ENCODE measurements around the gene NR6A1.
A peak's percentile ranks its signal among the peaks of the same experiment; 100 is the strongest.
"Not testable (repeated sequence)": the region's sequence is repeated elsewhere in the genome, so short reads cannot be mapped to it uniquely, and the experiment has no call there.

NR6A1 gene

GRCh38 chr9:124749781-124750180 lies 21.3 kb downstream of the NR6A1 start:
- H3K36me3 ChIP-seq (ENCODE audit: insufficient read depth, low read length) = no peaks in the 10 kb centered on the region
- H3K4me3 ChIP-seq (ENCODE audit: low read length) = no peak overlapping the region
- H3K9me3 ChIP-seq (replicated peaks; ENCODE audit: low read length) = no peaks in the 10 kb centered on the region
- H3K9ac ChIP-seq (ENCODE audit: low read depth, low read length) = no peak overlapping the region
- H3K27me3 ChIP-seq (ENCODE audit: control insufficient read depth, insufficient read depth, low read length) = peaks cover 1% of the 10 kb centered on the region
- H3K4me2 ChIP-seq (ENCODE audit: low read length) = no peak overlapping the region
- peaks cover 12% of the 10 kb centered on the region for H3K4me1 ChIP-seq (ENCODE audit: control insufficient read depth, insufficient read depth, low read length)

GRCh38 chr9:124749284-124749683 lies 21.8 kb downstream of the NR6A1 start:
- Histone ChIP-seq H3K4me3 (ENCODE audit: low read length) (no peak overlapping the region), H3K4me1 (ENCODE audit: control insufficient read depth, insufficient read depth, low read length) (peaks cover 12% of the 10 kb centered on the region), H3K9ac (ENCODE audit: low read depth, low read length) (no peak overlapping the region), H3K9me3 (replicated peaks; ENCODE audit: low read length) (no peaks in the 10 kb centered on the region), H3K36me3 (ENCODE audit: insufficient read depth, low read length) (no peaks in the 10 kb centered on the region), H3K4me2 (ENCODE audit: low read length) (no peak overlapping the region), H3K27me3 (ENCODE audit: control insufficient read depth, insufficient read depth, low read length) (no peaks in the 10 kb centered on the region)

- Histone ChIP-seq H3K4me3 (ENCODE audit: low read length) (no peak overlapping the region), H3K9me3 (replicated peaks; ENCODE audit: low read length) (no peaks in the 10 kb centered on the region), H3K36me3 (ENCODE audit: insufficient read depth, low read length) (no peaks in the 10 kb centered on the region), H3K4me1 (ENCODE audit: control insufficient read depth, insufficient read depth, low read length) (no peaks in the 10 kb centered on the region), H3K4me2 (ENCODE audit: low read length) (no peak overlapping the region), H3K27me3 (ENCODE audit: control insufficient read depth, insufficient read depth, low read length) (no peaks in the 10 kb centered on the region), H3K9ac (ENCODE audit: low read depth, low read length) (no peak overlapping the region)
These were observed 24.0 kb downstream of the NR6A1 start for GRCh38 chr9:124747065-124747464.

- H3K4me3 ChIP-seq (ENCODE audit: low read length) = no peak overlapping the region
- no peaks in the 10 kb centered on the region for H3K36me3 ChIP-seq (ENCODE audit: insufficient read depth, low read length)
- no peak overlapping the region for H3K9ac ChIP-seq (ENCODE audit: low read depth, low read length)
- H3K27me3 ChIP-seq (ENCODE audit: control insufficient read depth, insufficient read depth, low read length) = no peaks in the 10 kb centered on the region
- H3K4me1 ChIP-seq (ENCODE audit: control insufficient read depth, insufficient read depth, low read length) = no peaks in the 10 kb centered on the region
- H3K4me2 ChIP-seq (ENCODE audit: low read length) = no peak overlapping the region
- no peaks in the 10 kb centered on the region for H3K9me3 ChIP-seq (replicated peaks; ENCODE audit: low read length)
These were observed 27.3 kb downstream of the NR6A1 start for GRCh38 chr9:124743686-124744348.

GRCh38 chr9:124742940-124743339 lies 28.2 kb downstream of the NR6A1 start:
- H3K4me1 ChIP-seq (ENCODE audit: control insufficient read depth, insufficient read depth, low read length) = no peaks in the 10 kb centered on the region
- H3K36me3 ChIP-seq (ENCODE audit: insufficient read depth, low read length) = no peaks in the 10 kb centered on the region
- no peak overlapping the region for H3K9ac ChIP-seq (ENCODE audit: low read depth, low read length)
- H3K4me2 ChIP-seq (ENCODE audit: low read length) = no peak overlapping the region
- H3K27me3 ChIP-seq (ENCODE audit: control insufficient read depth, insufficient read depth, low read length) = no peaks in the 10 kb centered on the region
- H3K9me3 ChIP-seq (replicated peaks; ENCODE audit: low read length) = no peaks in the 10 kb centered on the region
- H3K4me3 ChIP-seq (ENCODE audit: low read length) = no peak overlapping the region

GRCh38 chr9:124741662-124742061 lies 29.4 kb downstream of the NR6A1 start:
- Histone ChIP-seq H3K4me3 (ENCODE audit: low read length) (no peak overlapping the region), H3K9ac (ENCODE audit: low read depth, low read length) (no peak overlapping the region), H3K9me3 (replicated peaks; ENCODE audit: low read length) (no peaks in the 10 kb centered on the region), H3K36me3 (ENCODE audit: insufficient read depth, low read length) (no peaks in the 10 kb centered on the region), H3K27me3 (ENCODE audit: control insufficient read depth, insufficient read depth, low read length) (no peaks in the 10 kb centered on the region), H3K4me1 (ENCODE audit: control insufficient read depth, insufficient read depth, low read length) (no peaks in the 10 kb centered on the region), H3K4me2 (ENCODE audit: low read length) (no peak overlapping the region)

GRCh38 chr9:124741149-124741548 lies 30.0 kb downstream of the NR6A1 start:
- Histone ChIP-seq H3K36me3 (ENCODE audit: insufficient read depth, low read length) (no peaks in the 10 kb centered on the region), H3K9me3 (replicated peaks; ENCODE audit: low read length) (no peaks in the 10 kb centered on the region), H3K27me3 (ENCODE audit: control insufficient read depth, insufficient read depth, low read length) (no peaks in the 10 kb centered on the region)

GRCh38 chr9:124739360-124739759 lies 31.8 kb downstream of the NR6A1 start:
- H3K4me3 ChIP-seq (ENCODE audit: low read length) = no peak overlapping the region
- H3K27me3 ChIP-seq (ENCODE audit: control insufficient read depth, insufficient read depth, low read length) = no peaks in the 10 kb centered on the region
- H3K4me2 ChIP-seq (ENCODE audit: low read length) = no peak overlapping the region
- no peak overlapping the region for H3K9ac ChIP-seq (ENCODE audit: low read depth, low read length)
- H3K36me3 ChIP-seq (ENCODE audit: insufficient read depth, low read length) = no peaks in the 10 kb centered on the region
- peaks cover 11% of the 10 kb centered on the region for H3K4me1 ChIP-seq (ENCODE audit: control insufficient read depth, insufficient read depth, low read length)
- H3K9me3 ChIP-seq (replicated peaks; ENCODE audit: low read length) = no peaks in the 10 kb centered on the region

More at GRCh38 chr9:124741149-124741548, 30.0 kb downstream of the NR6A1 start:
- Histone ChIP-seq H3K4me2 (ENCODE audit: low read length) (no peak overlapping the region), H3K4me1 (ENCODE audit: control insufficient read depth, insufficient read depth, low read length) (no peaks in the 10 kb centered on the region), H3K9ac (ENCODE audit: low read depth, low read length) (no peak overlapping the region), H3K4me3 (ENCODE audit: low read length) (no peak overlapping the region)

- not testable (repeated sequence) for H3K4me3 ChIP-seq (ENCODE audit: low read length); H3K9me3 ChIP-seq (replicated peaks; ENCODE audit: low read length); H3K4me2 ChIP-seq (ENCODE audit: low read length); H3K36me3 ChIP-seq (ENCODE audit: insufficient read depth, low read length); H3K27me3 ChIP-seq (ENCODE audit: control insufficient read depth, insufficient read depth, low read length); H3K9ac ChIP-seq (ENCODE audit: low read depth, low read length)
- peaks cover 11% of the 10 kb centered on the region for H3K4me1 ChIP-seq (ENCODE audit: control insufficient read depth, insufficient read depth, low read length)
These were observed 33.0 kb downstream of the NR6A1 start for GRCh38 chr9:124738075-124738474.

- Histone ChIP-seq H3K9ac (ENCODE audit: low read depth, low read length) (no peak overlapping the region), H3K4me2 (ENCODE audit: low read length) (peak overlapping the region; percentile 8), H3K4me1 (ENCODE audit: control insufficient read depth, insufficient read depth, low read length) (peaks cover 11% of the 10 kb centered on the region), H3K9me3 (replicated peaks; ENCODE audit: low read length) (no peaks in the 10 kb centered on the region), H3K4me3 (ENCODE audit: low read length) (no peak overlapping the region), H3K36me3 (ENCODE audit: insufficient read depth, low read length) (no peaks in the 10 kb centered on the region), H3K27me3 (ENCODE audit: control insufficient read depth, insufficient read depth, low read length) (no peaks in the 10 kb centered on the region)
These were observed 36.0 kb downstream of the NR6A1 start for GRCh38 chr9:124735121-124735520.

- peak overlapping the region; percentile 8 for H3K4me2 ChIP-seq (ENCODE audit: low read length)
These were observed 36.4 kb downstream of the NR6A1 start for GRCh38 chr9:124734741-124735083.

GRCh38 chr9:124733964-124734740 lies 37.0 kb downstream of the NR6A1 start:
- no peak overlapping the region for H3K9ac ChIP-seq (ENCODE audit: low read depth, low read length)
- H3K4me1 ChIP-seq (ENCODE audit: control insufficient read depth, insufficient read depth, low read length) = peaks cover 11% of the 10 kb centered on the region
- H3K9me3 ChIP-seq (replicated peaks; ENCODE audit: low read length) = no peaks in the 10 kb centered on the region
- no peaks in the 10 kb centered on the region for H3K27me3 ChIP-seq (ENCODE audit: control insufficient read depth, insufficient read depth, low read length)
- H3K36me3 ChIP-seq (ENCODE audit: insufficient read depth, low read length) = no peaks in the 10 kb centered on the region
- H3K4me3 ChIP-seq (ENCODE audit: low read length) = no peak overlapping the region
- H3K4me2 ChIP-seq (ENCODE audit: low read length) = no peak overlapping the region

More at GRCh38 chr9:124734741-124735083, 36.4 kb downstream of the NR6A1 start:
- H3K27me3 ChIP-seq (ENCODE audit: control insufficient read depth, insufficient read depth, low read length); H3K36me3 ChIP-seq (ENCODE audit: insufficient read depth, low read length); H3K9me3 ChIP-seq (replicated peaks; ENCODE audit: low read length); H3K9ac ChIP-seq (ENCODE audit: low read depth, low read length); H3K4me3 ChIP-seq (ENCODE audit: low read length): not testable (repeated sequence)
- peaks cover 11% of the 10 kb centered on the region for H3K4me1 ChIP-seq (ENCODE audit: control insufficient read depth, insufficient read depth, low read length)
